ENCODE measurements around the gene PGAM5.
A peak's percentile ranks its signal among the peaks of the same experiment; 100 is the strongest.

The PGAM5 gene

GRCh38 chr12:132710405-132711079 is at the start of gene PGAM5:
Gene PGAM5 (plus strand): TSS chr12:132710842. CDS start chr12:132710877, 35 bp downstream.
- DNase-seq = peak; percentile 93 to 95 (median 95)

GRCh38 chr12:132660996-132661395 is 49.6 kb upstream of the PGAM5 start:
- no peak for DNase-seq

GRCh38 chr12:132661972-132662371 is 48.7 kb upstream of the PGAM5 start:
- DNase-seq = no peak

- no peak for DNase-seq
These were observed 47.5 kb upstream of the PGAM5 start for GRCh38 chr12:132662901-132663755.

- DNase-seq = no peak
These were observed 46.2 kb upstream of the PGAM5 start for GRCh38 chr12:132664206-132665148.

- DNase-seq = no peak
These were observed 45.5 kb upstream of the PGAM5 start for GRCh38 chr12:132665149-132665491.

- DNase-seq = no peak
These were observed 44.8 kb upstream of the PGAM5 start for GRCh38 chr12:132665794-132666193.

GRCh38 chr12:132668191-132669088 is 42.2 kb upstream of the PGAM5 start:
- DNase-seq = no peak

- no peak for DNase-seq
These were observed 41.3 kb upstream of the PGAM5 start for GRCh38 chr12:132669166-132669879.

GRCh38 chr12:132672116-132672515 is 38.5 kb upstream of the PGAM5 start:
- DNase-seq = no peak

- no peak for DNase-seq
These were observed 38.0 kb upstream of the PGAM5 start for GRCh38 chr12:132672678-132673077.

GRCh38 chr12:132673288-132674179 is 37.1 kb upstream of the PGAM5 start:
- no peak for DNase-seq

GRCh38 chr12:132674561-132674960 is 36.1 kb upstream of the PGAM5 start:
- no peak for DNase-seq

GRCh38 chr12:132675757-132676432 is 34.7 kb upstream of the PGAM5 start:
- DNase-seq = no peak

GRCh38 chr12:132677492-132677891 is 33.1 kb upstream of the PGAM5 start:
- DNase-seq = no peak

- DNase-seq = no peak
These were observed 25.2 kb upstream of the PGAM5 start for GRCh38 chr12:132685400-132685799.

- peak; percentile 53 to 96 (median 77) for DNase-seq
These were observed 23.8 kb upstream of the PGAM5 start for GRCh38 chr12:132686825-132687210.

- DNase-seq = peak; percentile 98 to 99 (median 98)
These were observed 23.2 kb upstream of the PGAM5 start, which contains the start of the genes POLE and PXMP2 for GRCh38 chr12:132687211-132688164. Gene POLE (minus strand): TSS chr12:132687342. CDS start chr12:132687315, 27 bp downstream. Gene PXMP2 (plus strand): TSS chr12:132687587. CDS start chr12:132687671, 84 bp downstream.

All from NCI-H1417 (cell line).